AG08395 (cell line): ENCODE measurements around the gene KIF5A.

Experiments
- DNase-seq: peaks from one replicate; pipeline ENCODE4 v3.0.0; 2012; ENCODE audit warnings: mixed read lengths, low spot score

KIF5A gene

DNA sequence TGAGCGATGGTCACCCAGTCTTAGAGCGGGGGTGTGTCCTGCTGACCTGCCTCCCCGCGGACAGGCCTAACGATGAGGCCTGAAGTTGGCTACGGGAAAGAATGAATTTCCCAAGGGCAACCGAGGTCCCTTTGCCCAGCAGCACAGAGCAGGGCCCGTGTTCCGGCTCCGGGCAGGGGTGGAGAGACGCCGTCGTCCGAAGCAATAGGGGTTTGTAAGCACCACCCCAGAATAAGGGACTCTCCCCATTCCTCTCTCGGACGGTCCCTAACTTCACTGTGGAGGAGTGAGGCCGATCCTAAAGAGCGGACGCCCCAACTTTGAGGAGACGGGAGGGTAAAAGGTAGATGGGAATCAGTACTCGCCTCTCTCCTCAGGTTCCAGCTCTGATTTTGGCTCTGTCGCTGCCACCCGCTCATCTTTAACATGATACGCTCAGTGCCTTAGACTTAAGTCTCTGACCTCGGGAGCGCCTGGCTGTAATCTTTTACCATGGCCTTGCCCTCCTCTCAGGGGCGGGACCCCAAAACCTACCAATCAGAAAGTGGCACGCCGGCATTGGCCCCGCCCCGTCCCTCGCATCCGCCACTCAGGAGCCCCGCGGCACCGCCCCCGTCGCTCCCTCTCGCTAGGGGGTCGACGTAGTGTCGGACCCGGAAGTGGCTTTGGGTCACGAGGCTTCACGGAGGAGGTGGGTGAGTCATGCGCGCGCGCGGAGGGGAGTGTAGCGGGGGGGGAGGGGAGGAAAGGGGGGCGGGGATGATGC, 29.6 kb upstream of the KIF5A start, which contains the start of gene DDIT3:
Gene DDIT3, minus strand, starts transcription at position 462 of the 766 bp plus-strand sequence. CDS start 3,108 bp downstream, outside the sequence.
- peak; percentile 97 for DNase-seq

DNA sequence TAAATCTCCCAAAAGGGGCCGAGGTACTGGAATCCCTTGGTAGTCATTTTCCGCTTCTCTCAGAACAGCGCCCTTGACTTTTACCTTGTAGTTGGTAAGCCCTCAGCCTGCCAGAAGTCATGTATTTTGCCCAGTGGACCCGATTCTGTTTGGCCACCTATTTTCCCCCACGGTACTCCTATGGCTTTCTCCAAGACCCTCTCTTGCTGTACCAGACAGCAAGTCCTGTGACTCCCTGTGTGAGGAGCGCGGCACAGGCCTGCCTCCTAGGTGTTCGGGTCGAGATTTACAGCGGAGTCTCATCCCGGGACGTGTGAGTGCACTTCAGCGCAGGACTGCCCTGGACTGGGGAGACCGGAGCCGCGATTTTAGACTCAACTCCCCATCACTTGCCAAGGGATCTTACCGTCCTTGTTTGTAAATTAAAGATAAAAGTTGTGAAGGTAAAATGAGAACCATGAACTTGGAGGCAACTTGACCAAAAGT, 28.3 kb upstream of the KIF5A start:
- no peak for DNase-seq

DNA sequence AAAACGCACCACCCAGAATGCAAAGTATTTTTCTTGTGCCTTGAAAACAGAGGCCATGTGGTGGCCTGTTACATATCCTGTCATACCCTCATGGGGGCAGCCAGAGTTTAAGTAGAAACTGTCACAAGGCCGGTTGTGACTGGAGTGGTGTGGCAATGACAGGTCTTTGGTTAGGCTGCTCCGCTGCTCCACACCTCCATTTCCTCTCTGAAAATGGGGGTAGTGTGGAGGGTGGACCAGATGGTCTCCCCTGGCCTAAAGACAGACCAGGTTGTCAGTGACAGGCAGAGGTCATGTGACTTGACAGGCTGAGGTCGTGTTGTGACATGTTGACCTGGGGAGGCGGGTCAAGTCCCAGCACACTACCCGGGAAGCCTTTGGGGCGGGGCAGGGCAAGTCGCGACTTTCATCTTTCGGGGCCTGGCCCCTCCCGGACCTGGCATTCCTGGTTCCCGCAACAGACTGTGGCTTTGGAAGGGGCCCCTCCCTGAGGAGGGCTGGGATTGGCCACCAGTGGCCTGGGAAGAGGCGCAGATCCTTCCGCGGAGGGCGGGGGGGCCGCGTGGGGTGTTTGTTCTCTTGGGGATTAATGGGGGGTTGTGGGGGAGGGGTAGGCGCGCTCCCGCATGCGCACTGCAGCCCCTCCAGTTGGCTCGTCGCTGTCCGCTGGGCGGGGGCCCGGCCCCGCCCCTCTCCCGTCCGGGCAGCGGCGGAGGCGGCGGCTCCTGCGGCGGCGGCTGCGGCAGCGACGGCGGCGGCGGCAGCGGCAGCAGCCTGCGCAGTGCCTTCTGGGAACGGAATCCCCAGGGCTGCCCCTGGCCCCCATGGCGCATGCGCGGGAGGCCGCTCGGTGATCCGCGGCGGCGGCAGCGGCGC, 27.6 kb upstream of the KIF5A start, which contains the start of gene MBD6:
Gene MBD6, plus strand, starts transcription at position 814 of the 876 bp plus-strand sequence. CDS start 1,480 bp downstream, outside the sequence.
- peak; percentile 98 for DNase-seq

DNA sequence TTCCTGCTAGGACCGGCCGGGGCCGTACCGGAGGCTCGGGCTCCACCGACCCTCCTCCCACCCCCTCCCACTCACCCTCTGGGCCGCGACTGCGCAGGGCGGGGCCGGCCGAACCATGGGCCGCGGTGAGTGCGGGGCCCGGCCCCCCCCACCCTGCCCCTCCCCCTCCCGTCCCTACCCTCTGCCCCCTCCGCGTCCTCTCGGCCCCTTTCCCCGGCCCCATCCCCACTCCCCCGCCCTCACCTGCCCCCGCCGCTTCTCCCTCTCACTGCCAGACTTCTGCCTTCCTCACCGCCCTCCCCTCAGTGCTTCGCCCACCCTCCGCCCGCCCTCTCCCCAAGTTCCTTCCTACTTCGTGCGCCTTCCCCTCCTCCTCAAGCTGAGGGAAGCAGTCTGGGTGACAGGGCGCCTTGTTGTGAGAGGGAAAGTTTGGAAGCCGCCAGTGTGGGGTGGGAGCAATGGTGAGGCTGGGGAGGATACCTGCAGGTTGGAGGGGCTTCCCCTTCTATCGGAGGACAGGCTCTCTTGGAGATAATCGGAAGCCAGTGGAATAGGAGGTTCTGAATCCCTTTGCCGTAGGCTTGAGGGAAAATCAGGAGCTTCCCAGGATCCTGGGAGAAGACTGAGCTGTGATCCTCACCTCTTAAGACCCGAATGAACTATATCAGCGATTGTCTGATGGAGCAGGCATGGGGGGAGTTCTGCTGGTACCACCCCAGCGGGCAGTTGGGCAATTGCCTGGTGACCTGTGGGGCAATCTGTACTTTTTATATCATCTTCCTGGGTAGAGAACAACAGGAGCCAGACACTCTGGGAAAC, 26.7 kb upstream of the KIF5A start:
- no peak for DNase-seq

DNA sequence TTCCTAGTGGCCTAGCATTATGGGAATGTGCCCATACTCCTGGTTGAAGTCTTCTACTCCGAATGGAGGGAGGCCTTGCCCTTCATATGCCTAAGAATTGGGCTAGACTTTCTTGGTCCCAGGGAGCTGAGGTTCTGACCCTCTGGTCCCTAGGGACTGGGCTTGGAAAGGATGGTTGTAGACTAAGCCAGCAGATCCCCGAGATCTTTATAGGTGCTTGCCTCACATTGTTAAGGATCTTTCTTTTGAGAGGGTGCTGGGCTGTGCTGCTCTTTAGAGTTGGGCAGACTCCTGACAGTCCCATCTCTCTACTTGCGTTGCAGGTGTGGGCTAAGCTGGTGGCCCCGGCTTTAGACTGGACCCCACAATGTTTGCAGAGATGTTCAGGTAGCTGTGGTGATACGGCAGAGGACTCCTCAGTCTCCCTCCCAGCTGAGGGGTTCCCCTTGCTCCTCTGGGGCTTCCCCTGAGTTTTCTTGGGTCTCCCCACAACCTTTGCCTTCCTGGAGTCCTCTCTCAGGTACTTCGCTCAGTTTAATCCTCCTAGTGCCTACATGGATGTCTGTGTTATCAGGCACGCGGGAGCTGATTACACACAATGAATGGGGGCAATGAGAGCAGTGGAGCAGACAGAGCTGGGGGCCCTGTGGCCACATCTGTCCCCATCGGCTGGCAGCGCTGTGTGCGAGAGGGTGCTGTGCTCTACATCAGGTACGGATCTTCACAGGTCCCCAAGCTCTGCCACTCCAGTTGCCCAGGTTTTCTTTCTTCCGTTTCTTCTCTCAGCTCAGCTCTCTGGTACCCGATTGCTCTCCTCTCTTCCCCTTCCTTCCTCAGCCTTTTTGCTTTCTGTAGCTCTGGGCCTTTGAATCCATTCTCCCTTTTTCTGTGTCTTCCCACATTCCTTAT, 25.9 kb upstream of the KIF5A start:
- DNase-seq = no peak

DNA sequence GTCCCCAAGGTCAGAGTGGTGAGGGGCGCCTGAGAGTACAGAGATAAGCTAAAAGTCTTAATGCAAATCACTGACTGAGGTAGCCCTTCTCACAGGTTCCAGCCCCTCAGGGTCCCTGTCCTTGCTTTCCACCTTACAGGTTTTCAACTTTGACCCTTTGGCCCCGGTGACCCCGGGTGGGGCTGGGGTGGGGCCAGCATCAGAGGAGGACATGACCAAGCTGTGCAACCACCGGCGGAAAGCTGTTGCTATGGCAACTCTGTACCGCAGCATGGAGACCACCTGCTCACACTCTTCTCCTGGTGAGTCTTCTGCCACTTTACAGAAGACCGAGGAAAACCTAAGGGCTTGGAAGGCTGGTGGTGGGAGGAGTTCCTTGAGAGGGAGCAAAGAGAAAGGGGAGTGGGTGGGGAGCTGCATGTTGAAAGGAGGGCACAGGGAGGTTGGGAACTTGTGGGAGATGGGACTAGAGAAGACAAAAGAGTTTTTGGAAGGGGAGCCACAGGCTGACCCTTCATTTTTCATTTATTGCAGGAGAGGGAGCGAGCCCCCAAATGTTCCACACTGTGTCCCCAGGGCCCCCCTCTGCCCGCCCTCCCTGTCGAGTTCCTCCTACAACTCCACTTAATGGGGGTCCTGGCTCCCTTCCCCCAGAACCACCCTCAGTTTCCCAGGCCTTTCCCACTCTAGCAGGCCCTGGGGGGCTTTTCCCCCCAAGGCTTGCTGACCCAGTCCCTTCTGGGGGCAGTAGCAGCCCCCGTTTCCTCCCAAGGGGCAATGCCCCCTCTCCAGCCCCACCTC, 24.8 kb upstream of the KIF5A start:
- no peak for DNase-seq

DNA sequence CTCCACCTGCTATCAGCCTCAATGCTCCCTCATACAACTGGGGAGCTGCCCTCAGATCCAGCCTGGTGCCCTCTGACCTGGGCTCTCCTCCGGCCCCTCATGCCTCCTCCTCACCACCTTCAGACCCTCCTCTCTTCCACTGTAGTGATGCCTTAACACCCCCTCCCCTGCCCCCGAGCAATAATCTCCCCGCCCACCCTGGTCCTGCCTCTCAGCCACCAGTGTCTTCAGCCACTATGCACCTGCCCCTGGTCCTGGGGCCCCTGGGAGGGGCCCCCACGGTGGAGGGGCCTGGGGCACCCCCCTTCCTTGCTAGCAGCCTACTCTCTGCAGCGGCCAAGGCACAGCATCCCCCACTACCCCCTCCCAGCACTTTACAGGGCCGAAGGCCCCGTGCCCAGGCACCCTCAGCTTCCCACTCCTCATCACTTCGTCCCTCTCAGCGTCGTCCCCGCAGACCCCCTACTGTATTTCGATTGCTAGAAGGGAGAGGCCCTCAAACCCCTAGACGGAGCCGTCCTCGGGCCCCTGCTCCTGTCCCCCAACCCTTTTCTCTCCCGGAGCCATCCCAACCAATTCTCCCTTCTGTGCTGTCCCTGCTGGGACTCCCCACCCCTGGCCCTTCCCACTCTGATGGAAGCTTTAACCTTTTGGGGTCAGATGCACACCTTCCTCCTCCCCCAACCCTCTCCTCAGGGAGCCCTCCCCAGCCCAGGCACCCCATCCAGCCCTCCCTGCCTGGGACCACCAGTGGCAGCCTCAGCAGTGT, 24.0 kb upstream of the KIF5A start:
- no peak for DNase-seq

DNA sequence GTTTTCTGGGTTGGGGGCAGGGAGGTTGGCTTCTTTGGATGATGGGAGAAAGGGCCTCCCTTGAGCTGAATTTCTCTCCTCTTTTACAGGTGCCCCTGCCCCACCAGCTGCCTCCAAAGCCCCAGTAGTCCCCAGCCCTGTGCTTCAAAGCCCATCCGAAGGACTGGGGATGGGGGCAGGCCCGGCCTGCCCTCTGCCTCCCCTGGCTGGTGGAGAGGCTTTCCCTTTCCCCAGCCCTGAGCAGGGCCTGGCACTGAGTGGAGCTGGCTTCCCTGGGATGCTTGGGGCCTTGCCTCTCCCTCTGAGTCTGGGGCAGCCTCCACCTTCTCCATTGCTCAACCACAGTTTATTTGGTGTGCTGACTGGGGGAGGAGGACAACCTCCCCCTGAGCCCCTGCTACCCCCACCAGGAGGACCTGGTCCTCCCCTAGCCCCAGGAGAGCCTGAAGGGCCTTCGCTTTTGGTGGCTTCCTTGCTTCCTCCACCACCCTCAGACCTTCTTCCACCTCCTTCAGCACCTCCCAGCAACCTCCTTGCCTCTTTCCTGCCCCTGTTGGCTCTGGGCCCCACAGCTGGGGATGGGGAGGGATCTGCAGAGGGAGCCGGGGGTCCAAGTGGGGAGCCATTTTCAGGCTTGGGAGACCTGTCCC, 23.2 kb upstream of the KIF5A start:
- DNase-seq = no peak

DNA sequence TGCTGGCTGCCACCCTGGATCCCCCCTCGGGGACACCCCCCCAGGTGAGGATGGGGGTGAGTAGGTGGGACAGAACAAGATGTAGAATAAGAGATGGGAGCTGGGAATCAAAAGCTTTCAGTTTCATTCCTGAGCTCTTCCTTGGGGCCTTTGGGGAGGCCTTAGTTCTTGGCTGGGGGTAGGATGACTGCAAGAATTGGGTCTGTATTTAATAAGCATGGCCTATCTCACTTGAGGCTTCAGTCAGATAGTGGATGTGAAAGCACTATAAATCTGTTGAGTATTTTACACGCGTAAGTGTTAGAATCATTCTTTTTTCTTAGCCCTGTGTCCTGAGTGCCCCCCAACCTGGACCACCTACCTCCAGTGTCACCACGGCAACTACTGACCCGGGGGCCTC, 22.7 kb upstream of the KIF5A start:
- DNase-seq = no peak

DNA sequence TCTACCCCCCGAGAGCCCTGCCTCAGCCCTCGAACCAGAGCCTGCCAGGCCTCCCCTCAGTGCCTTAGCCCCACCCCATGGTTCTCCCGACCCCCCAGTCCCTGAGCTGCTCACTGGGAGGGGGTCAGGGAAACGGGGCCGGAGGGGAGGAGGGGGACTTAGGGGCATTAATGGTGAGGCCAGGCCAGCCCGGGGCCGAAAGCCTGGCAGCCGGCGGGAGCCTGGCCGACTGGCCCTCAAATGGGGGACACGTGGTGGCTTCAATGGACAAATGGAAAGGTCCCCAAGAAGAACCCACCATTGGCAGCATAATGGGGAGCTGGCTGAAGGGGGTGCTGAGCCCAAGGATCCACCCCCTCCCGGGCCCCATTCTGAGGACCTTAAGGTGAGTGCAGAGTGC, 21.7 kb upstream of the KIF5A start:
- no peak for DNase-seq

DNA sequence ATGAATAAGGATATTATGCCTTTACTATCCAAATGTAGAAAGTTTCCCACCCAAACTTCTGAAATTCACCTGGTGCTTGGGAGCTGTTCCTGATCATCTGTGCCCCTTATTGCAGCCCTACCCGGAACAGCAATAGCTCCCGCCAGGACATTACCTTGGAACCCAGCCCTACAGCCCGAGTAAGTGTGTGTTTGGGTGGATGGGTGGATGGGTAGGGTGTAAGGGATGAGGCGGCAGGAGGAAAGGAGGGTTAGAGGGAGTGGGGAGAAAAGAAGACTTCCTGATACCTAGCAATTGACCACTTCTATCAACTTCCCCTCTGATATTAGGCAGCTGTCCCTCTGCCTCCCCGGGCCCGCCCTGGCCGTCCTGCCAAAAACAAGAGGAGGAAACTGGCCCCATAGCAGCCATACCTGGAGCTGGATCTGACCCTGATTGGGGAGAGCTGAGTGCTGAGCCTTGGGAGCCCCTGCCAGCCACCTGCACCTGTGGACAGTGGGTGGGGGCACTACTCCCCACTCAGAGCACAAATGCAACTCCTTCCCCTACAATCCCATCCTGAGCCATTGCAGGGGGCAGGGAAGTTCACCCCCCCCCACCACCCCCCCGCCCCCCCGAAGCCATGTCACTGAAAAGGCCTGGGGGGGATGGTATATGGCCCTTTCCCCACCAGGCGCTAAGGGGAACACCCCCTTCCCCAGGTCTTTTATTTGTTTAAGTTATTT, 20.9 kb upstream of the KIF5A start:
- no peak for DNase-seq

DNA sequence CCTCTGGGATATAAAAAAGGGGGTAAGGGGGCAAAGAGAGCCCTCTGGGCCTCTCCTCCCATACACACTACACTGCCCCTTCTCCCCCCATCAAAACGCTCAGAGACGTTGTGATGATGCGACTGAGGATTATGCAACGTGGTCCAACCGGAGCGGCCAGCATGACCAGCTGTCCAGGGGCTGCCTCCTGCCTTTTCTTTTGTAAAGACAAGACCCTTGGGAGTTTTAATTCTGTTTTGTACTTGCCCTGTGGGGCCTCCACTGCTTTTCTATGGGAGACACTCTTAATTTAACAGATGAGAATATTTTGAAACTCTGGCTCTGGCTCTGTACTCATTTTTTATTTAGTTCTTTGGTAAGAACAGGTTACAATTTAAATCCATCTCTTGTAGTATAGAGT, 20.0 kb upstream of the KIF5A start:
- no peak for DNase-seq

DNA sequence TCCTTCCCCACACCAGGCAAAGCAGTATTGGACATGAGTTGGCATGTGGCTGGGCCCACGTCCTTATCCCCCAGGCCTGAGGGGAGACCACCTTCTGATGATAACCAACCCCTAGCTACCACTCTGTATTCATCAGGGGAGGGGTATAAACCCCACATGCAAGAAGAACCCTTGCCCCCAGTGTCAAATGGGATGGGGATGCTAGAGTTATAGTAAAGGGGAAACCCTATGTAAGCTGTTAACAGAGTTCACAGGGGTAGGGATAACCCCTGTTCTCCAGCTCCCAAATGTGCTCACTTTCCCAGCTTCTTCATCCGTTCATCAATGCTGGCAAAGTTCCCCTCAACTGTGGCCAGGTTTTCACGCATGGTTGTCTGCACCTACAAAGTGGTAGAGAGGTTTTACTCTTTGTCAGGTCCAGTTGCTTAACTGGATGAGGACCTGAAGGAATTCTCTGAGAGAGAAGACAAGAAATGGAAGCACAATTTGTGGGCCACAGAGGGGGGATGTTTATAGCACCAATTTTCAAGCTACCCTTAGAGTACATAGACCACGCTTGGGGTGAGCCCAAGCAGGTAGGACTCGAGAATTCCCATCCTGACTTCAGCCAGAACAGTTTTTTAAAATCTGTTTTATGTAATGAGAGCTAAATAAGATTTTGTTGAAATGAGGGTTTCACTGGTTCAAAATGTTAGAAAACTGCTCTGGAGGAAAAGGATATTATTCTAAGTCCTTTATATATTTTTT, 19.3 kb upstream of the KIF5A start:
- no peak for DNase-seq

DNA sequence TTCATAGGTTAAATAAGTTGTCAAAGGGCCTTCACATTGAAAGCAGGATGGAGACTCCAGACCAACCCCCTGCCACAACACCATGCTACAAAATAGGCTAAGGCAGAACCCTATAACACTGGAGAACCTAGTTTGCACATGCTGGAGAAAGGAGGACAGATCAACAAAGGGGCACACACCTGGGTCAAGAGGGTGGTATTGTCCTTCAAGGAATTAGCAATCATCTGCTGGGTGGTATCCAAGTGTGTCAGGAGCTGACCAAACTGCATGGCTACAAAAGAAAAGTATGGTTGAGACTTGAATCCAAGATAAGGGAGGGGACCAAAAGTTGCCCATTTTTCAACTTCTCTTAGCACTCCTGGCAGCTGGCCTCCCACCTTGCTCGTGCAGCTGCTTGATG, 18.0 kb upstream of the KIF5A start:
- no peak for DNase-seq

DNA sequence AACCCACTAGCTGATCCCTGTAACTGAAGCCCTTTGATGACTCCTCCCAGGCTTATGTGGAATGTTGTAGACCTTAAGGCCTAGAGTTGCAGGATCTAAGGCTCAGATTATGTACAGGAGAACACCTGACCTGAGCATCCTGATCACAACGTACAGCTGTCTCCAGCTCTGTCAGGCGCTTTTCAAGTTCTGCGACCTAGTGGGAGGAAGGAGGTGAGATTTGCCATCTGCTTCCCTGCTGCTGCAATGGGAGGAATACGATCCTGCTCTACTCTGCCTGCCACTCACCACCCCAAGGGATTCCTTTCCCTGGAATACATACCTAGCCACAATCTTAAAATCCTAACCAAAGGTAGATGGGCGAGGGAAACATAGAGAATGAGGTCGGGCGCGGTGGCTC, 16.7 kb upstream of the KIF5A start:
- no peak for DNase-seq

DNA sequence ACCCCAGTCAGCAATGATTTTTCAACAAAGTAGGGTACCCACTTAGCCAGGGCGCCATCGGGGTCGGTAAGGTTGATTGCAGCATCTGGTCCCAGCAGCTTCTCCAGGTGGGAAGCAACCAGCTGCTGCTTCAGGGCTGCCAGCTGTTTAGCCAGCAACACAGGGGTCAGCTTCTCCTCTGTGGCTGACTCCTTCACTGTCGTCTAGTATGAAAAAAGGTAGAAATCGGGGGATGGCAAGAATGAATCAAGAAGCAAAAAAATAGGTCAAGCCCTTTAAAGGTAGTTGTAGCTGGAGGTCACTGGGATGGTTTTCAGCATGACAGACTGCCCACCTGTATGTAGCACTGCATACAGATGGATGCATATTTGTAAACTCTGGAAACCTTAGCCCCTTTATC, 15.6 kb upstream of the KIF5A start:
- DNase-seq = no peak

DNA sequence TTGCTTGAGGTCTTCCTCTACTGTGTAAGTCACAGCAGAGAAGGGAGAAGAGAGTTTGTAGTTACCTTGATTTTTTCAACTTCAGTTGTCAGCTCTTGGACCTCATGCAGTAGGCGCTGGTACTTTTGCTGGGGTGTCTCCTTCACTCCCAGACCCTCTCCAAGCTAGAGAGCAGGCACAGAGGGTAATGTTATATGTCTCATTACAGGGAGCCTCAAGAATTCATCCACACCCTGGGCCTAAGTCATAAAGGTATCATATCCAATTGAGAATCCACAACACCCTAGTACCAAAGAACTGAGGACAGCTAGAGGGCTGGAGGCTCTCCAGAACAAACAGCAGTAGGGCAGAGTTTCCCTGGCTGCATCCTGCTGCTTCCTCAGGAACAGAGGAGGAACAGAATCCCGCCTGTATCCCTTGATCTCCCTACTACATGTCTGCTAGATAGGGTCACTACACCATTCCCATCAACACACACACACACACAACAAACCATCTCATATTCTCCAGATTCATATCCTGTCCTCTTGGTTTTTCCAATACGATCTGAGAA, 14.8 kb upstream of the KIF5A start:
- DNase-seq = no peak
